Inferior parietal cortex (tissue), 1 donor: ENCODE results near the gene SPOCK1.
"Not testable (repeated sequence)": the region's sequence is repeated elsewhere in the genome, so short reads cannot be mapped to it uniquely, and the experiment has no call there.

ENCODE experiments used
- DNase-seq: peaks from one replicate; pipeline ENCODE4 v3.0.0-alpha.2; 2016; ENCODE audit errors: extremely low spot score

Gene SPOCK1

GRCh38 chr5:136957428-136957827 is 541.7 kb downstream of the SPOCK1 start:
- DNase-seq = no peak

- not testable (repeated sequence) for DNase-seq
Measured at GRCh38 chr5:136954142-136954541, 545.0 kb downstream of the SPOCK1 start.

- DNase-seq = not testable (repeated sequence)
Measured at GRCh38 chr5:136953346-136954069, 545.6 kb downstream of the SPOCK1 start.

GRCh38 chr5:136927571-136927970 is 571.6 kb downstream of the SPOCK1 start:
- no peak for DNase-seq

- no peak for DNase-seq
Measured at GRCh38 chr5:136926073-136926472, 573.1 kb downstream of the SPOCK1 start.
